Fibroblast of lung (primary cell): ENCODE results near the gene MISP. TPM values are rescaled to one million over a fixed set of nuclear protein-coding genes. Genes with fewer than 3 reads are reported as not detected.

Experiments
- DNase-seq, 2 donors: peaks; one replicate each; pipeline versions ENCODE4 v3.0.0 to v3.0.0-alpha.2; 2010; ENCODE audit warnings: low read depth in 2 of 2
- H2AFZ ChIP-seq: 2 replicates; pipeline ENCODE4 v1.5.1; 2012; ENCODE audit warnings: low read length, control low read depth, inconsistent platforms
- H3K27ac ChIP-seq: 2 replicates; pipeline ENCODE4 v1.5.1; 2011; ENCODE audit warnings: low read length, control low read depth; ENCODE audit not compliant: insufficient read depth
- H3K27me3 ChIP-seq: 2 replicates; pipeline ENCODE4 v1.5.1; 2011; ENCODE audit warnings: mild to moderate bottlenecking, low read length; ENCODE audit not compliant: control insufficient read depth, insufficient read depth
- H3K36me3 ChIP-seq: 2 replicates; pipeline ENCODE4 v1.5.1; 2011; ENCODE audit warnings: low read length; ENCODE audit not compliant: control insufficient read depth, insufficient read depth
- H3K4me1 ChIP-seq: 2 replicates; pipeline ENCODE4 v1.5.1; 2011; ENCODE audit warnings: low read length; ENCODE audit not compliant: control insufficient read depth, insufficient read depth; ENCODE audit errors: extremely low read depth
- H3K4me2 ChIP-seq: 2 replicates; pipeline ENCODE4 v1.5.1; 2011; ENCODE audit warnings: low read length, control low read depth; ENCODE audit not compliant: insufficient read depth; ENCODE audit errors: extremely low read depth
- H3K4me3 ChIP-seq, 4 experiments: fragments of 200-600 bp in 1 of 4; sonication (generic) in 1 of 4; replicated peaks in 1 of 4; 2 replicates each; pipeline ENCODE4 v1.5.1; 2011 to 2016; ENCODE audit warnings: low read length in 4 of 4, low read depth in 3 of 4, mild to moderate bottlenecking in 3 of 4, control low read depth in 2 of 4, inconsistent platforms in 1 of 4, mixed read lengths in 1 of 4; ENCODE audit not compliant: insufficient read depth in 1 of 4; ENCODE audit errors: control extremely low read depth in 1 of 4
- H3K79me2 ChIP-seq: 2 replicates; pipeline ENCODE4 v1.5.1; 2012; ENCODE audit warnings: mild to moderate bottlenecking, low read length, inconsistent platforms; ENCODE audit not compliant: control insufficient read depth, insufficient read depth
- H3K9ac ChIP-seq: 2 replicates; pipeline ENCODE4 v1.5.1; 2011; ENCODE audit warnings: mild to moderate bottlenecking, low read length, control low read depth; ENCODE audit not compliant: insufficient read depth
- H3K9me3 ChIP-seq: 2 replicates; pipeline ENCODE4 v1.5.1; 2012; ENCODE audit warnings: low read depth, low read length; ENCODE audit not compliant: control insufficient read depth, insufficient read depth
- H4K20me1 ChIP-seq: 2 replicates; pipeline ENCODE4 v1.5.1; 2011; ENCODE audit warnings: low read length; ENCODE audit not compliant: control insufficient read depth, insufficient read depth; ENCODE audit errors: extremely low read depth
- CTCF ChIP-seq, 2 donors: IDR thresholded peaks in 1 of 2; conservative IDR thresholded peaks in 1 of 2; 1 replicate in 1 of 2; 2 replicates in 1 of 2; pipeline ENCODE4 v1.5.1; 2011 to 2012; ENCODE audit warnings: low read length in 2 of 2, control low read depth in 1 of 2, inconsistent platforms in 1 of 2, low read depth in 1 of 2, mild to moderate bottlenecking in 1 of 2
- EZH2 ChIP-seq: IDR thresholded peaks from 2 replicates; pipeline ENCODE4 v1.5.1; 2012; ENCODE audit warnings: low read length, control low read depth, mild to moderate bottlenecking; ENCODE audit errors: missing control alignments
- polyA plus RNA-seq, 2 donors: library from polyadenylated mRNA; depleted of rRNA in 1 of 2; stranded (reverse) in 1 of 2; unstranded in 1 of 2; fragments of >200 nt; gene quantifications; 2 replicates each; pipeline ENCODE4 v1.2.1, GENCODE V29; 2011 to 2012; ENCODE audit warnings: missing spikeins in 1 of 2
- total RNA-seq: library from RNA; depleted of rRNA; stranded (reverse); fragments of >200 nt; gene quantifications from 2 replicates; pipeline ENCODE4 v1.2.1, GENCODE V29; 2014

MISP gene
- total and polyA plus RNA-seq, 2 donors (not counting 1 experiment from before 2014, with no cell fraction given) = not detected

DNA sequence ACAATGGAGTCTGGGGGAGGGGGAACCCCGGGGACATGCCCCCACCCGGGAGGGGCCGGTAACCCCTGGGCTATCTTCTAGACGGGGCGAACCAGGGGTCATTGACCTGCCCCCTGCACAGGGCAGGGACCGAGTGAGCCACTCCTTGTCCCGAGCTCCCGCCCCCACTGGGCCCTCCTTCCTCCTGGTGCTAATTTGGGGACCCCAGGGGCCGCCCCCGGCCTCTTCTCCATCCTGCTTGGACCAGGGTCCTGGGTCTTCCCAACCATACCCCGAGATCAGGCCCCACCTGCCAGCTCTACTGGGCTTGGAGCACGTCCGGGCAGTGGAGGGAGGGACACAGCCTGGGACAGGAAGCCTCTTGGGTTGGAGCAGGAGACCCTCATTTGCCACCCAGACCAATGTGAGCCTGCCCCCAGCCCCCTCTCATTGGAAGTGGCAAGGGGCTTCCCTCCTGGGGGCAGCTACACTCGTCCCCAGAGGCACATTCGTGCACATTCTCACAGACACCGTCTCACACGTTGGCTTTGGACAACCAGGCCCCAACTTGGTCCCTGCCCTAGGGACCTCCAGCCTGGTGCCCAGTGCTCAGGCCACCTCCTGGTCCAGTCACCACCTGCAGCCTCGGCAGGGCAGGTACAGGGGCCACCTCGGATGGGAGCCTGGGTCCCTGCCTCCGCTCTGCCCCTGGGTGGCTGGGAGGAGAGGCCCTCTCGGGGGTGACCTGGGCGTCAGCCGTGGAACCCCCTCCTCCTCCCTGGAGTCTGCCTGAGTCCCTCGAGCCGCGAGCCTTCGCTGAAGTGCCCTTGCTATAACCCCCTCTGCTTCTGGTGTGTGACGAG is 3.3 kb upstream of the MISP start:
- no peak for TF ChIP-seq CTCF (conservative IDR thresholded peaks at IDR 0.05 in 1 of 2, IDR thresholded peaks at IDR 0.05 in 1 of 2; ENCODE audit: low read depth in 1 of 2, low read length in 2 of 2)
- Histone ChIP-seq H2AFZ (no peak overlapping the region), H3K36me3 (no peaks in the 10 kb centered on the region), H4K20me1 (no peaks in the 10 kb centered on the region), H3K9me3 (no peaks in the 10 kb centered on the region), H3K4me1 (peaks cover 11% of the 10 kb centered on the region), H3K4me2 (no peak overlapping the region), H3K27me3 (no peaks in the 10 kb centered on the region), H3K4me3 (no peak overlapping the region), H3K79me2 (no peaks in the 10 kb centered on the region), H3K27ac (no peak overlapping the region), H3K9ac (no peak overlapping the region)
- DNase-seq = no peak

DNA sequence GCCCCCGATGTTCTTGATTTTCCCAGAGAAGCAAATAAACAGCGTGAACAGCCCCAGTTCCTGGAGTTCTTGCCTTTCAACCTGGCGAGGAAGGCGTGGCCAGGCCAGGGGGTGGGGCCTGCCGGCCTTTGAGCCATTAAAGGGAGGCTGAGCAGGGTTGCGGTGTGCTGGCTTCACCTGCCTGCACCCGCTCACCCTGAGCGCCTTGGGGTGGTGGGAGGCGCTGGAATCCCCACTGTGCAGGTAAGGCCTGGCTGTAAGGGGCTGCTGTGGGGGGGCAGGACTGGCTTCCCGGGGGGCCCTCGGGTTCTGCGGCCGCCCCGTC is 2.7 kb upstream of the MISP start:
- peaks cover 16% of the 10 kb centered on the region for H3K4me1 ChIP-seq
- no peak overlapping the region for H3K4me3 ChIP-seq
- TF ChIP-seq EZH2 (no peak), CTCF (conservative IDR thresholded peaks at IDR 0.05 in 1 of 2, IDR thresholded peaks at IDR 0.05 in 1 of 2; ENCODE audit: low read depth in 1 of 2, low read length in 2 of 2) (no peak)
- H3K9me3 ChIP-seq = no peaks in the 10 kb centered on the region
- no peak overlapping the region for H2AFZ ChIP-seq
- H3K9ac ChIP-seq = no peak overlapping the region
- no peak overlapping the region for H3K27ac ChIP-seq
- H3K36me3 ChIP-seq = no peaks in the 10 kb centered on the region
- H3K27me3 ChIP-seq = no peaks in the 10 kb centered on the region
- no peaks in the 10 kb centered on the region for H3K79me2 ChIP-seq
- H3K4me2 ChIP-seq = no peak overlapping the region
- no peaks in the 10 kb centered on the region for H4K20me1 ChIP-seq
- DNase-seq = no peak

- Histone ChIP-seq H3K9me3 (no peaks in the 10 kb centered on the region), H3K27me3 (no peaks in the 10 kb centered on the region), H2AFZ (no peak overlapping the region), H3K27ac (no peak overlapping the region), H3K79me2 (no peaks in the 10 kb centered on the region), H3K4me3 (no peak overlapping the region), H3K36me3 (no peaks in the 10 kb centered on the region), H3K4me1 (peaks cover 16% of the 10 kb centered on the region), H3K4me2 (no peak overlapping the region), H4K20me1 (no peaks in the 10 kb centered on the region), H3K9ac (no peak overlapping the region)
- no peak for DNase-seq
- TF ChIP-seq CTCF (conservative IDR thresholded peaks at IDR 0.05 in 1 of 2, IDR thresholded peaks at IDR 0.05 in 1 of 2; ENCODE audit: low read depth in 1 of 2, low read length in 2 of 2) = no peak
- TF ChIP-seq EZH2 = no peak
These were observed 1.1 kb upstream of the MISP start for GRCh38 chr19:749811-750210.
